Liver (tissue), 9 donors: ENCODE results near the gene NKD1. TPM values are rescaled to one million over a fixed set of nuclear protein-coding genes. Genes with fewer than 3 reads are reported as not detected.

Experiments
- DNase-seq: peaks from one replicate; pipeline ENCODE4 v3.0.0-alpha.2; 2017; ENCODE audit warnings: low spot score
- H3K27ac ChIP-seq, 2 donors: one replicate each; pipeline ENCODE4 v1.7.0; 2013; ENCODE audit warnings: inconsistent platforms in 2 of 2, low read length in 2 of 2, control low read depth in 1 of 2, low read depth in 1 of 2, mild to moderate bottlenecking in 1 of 2
- H3K27me3 ChIP-seq, 4 donors: one replicate each; pipeline versions ENCODE4 v1.6.1 to v1.7.0; 2013; ENCODE audit warnings: low read length in 3 of 4, inconsistent platforms in 1 of 4, mild to moderate bottlenecking in 1 of 4, moderate library complexity in 1 of 4; ENCODE audit not compliant: control insufficient read depth in 4 of 4, insufficient read depth in 4 of 4
- H3K36me3 ChIP-seq, 4 donors: one replicate each; pipeline versions ENCODE4 v1.6.1 to v1.7.0; 2013; ENCODE audit warnings: low read length in 3 of 4, mild to moderate bottlenecking in 3 of 4, low read depth in 1 of 4, moderate library complexity in 1 of 4; ENCODE audit not compliant: control insufficient read depth in 4 of 4, insufficient read depth in 3 of 4
- H3K4me1 ChIP-seq, 4 donors: one replicate each; pipeline versions ENCODE4 v1.6.1 to v1.7.0; 2013; ENCODE audit warnings: low read length in 3 of 4, mild to moderate bottlenecking in 3 of 4, moderate library complexity in 1 of 4; ENCODE audit not compliant: control insufficient read depth in 4 of 4, insufficient read depth in 4 of 4
- H3K4me3 ChIP-seq, 3 donors: one replicate each; pipeline versions ENCODE4 v1.6.1 to v1.7.0; 2013; ENCODE audit warnings: low read length in 3 of 3, control low read depth in 1 of 3, low read depth in 1 of 3, mild to moderate bottlenecking in 1 of 3
- H3K9ac ChIP-seq, 2 donors: one replicate each; pipeline ENCODE4 v1.7.0; 2013; ENCODE audit warnings: low read length in 2 of 2, mild to moderate bottlenecking in 2 of 2, moderate library complexity in 2 of 2, control low read depth in 1 of 2, low read depth in 1 of 2
- H3K9me3 ChIP-seq, 4 donors: one replicate each; pipeline versions ENCODE4 v1.6.1 to v1.7.0; 2013; ENCODE audit warnings: low read length in 3 of 4; ENCODE audit not compliant: control insufficient read depth in 4 of 4
- CTCF ChIP-seq: fragments of 150-350 bp; IDR thresholded peaks from 2 replicates; pipeline ENCODE4 v1.5.1; 2017; ENCODE audit warnings: improper control_type of control experiment, low read depth, low read length; ENCODE audit not compliant: missing input control
- EGR1 ChIP-seq, 2 donors: IDR thresholded peaks; 2 replicates each; pipeline ENCODE4 v1.6.1; 2016 to 2018; ENCODE audit warnings: antibody characterized with exemption in 2 of 2, low read depth in 2 of 2
- FOXA1 ChIP-seq: IDR thresholded peaks from 2 replicates; pipeline ENCODE4 v1.6.1; 2016; ENCODE audit warnings: antibody characterized with exemption
- FOXA2 ChIP-seq: IDR thresholded peaks from 2 replicates; pipeline ENCODE4 v1.6.1; 2016; ENCODE audit warnings: antibody characterized with exemption
- GABPA ChIP-seq, 2 donors: IDR thresholded peaks in 1 of 2; conservative IDR thresholded peaks in 1 of 2; 2 replicates each; pipeline ENCODE4 v1.6.1; 2016; ENCODE audit warnings: antibody characterized with exemption in 2 of 2, mild to moderate bottlenecking in 1 of 2, moderate library complexity in 1 of 2
- HNF4A ChIP-seq, 2 donors: conservative IDR thresholded peaks; 2 replicates each; pipeline ENCODE4 v1.6.1; 2016; ENCODE audit warnings: antibody characterized with exemption in 2 of 2, mild to moderate bottlenecking in 2 of 2
- HNF4G ChIP-seq: IDR thresholded peaks from 2 replicates; pipeline ENCODE4 v1.6.1; 2016; ENCODE audit warnings: antibody characterized with exemption
- NR2F2 ChIP-seq: IDR thresholded peaks from 2 replicates; pipeline ENCODE4 v1.6.1; 2016; ENCODE audit warnings: antibody characterized with exemption
- RAD21 ChIP-seq, 2 donors: IDR thresholded peaks; 2 replicates each; pipeline ENCODE4 v1.6.1; 2016; ENCODE audit warnings: antibody characterized with exemption in 2 of 2, mild to moderate bottlenecking in 2 of 2
- RXRA ChIP-seq, 2 donors: IDR thresholded peaks; 2 replicates each; pipeline ENCODE4 v1.6.1; 2017 to 2018; ENCODE audit warnings: antibody characterized with exemption in 2 of 2, mild to moderate bottlenecking in 1 of 2
- SP1 ChIP-seq: IDR thresholded peaks from 2 replicates; pipeline ENCODE4 v1.6.1; 2018; ENCODE audit warnings: antibody characterized with exemption, mild to moderate bottlenecking
- TAF1 ChIP-seq: conservative IDR thresholded peaks from 2 replicates; pipeline ENCODE4 v1.6.1; 2016; ENCODE audit warnings: antibody characterized with exemption, mild to moderate bottlenecking
- YY1 ChIP-seq: IDR thresholded peaks from 2 replicates; pipeline ENCODE4 v1.6.1; 2016; ENCODE audit warnings: antibody characterized with exemption, mild to moderate bottlenecking
- WGBS: extraction: QIAGEN DNeasy Blood & Tissue Kit; methylation state at CpG from one replicate; pipeline ENCODE4 v1.1.7; 2013; 5-methylcytosine and 5-hydroxymethylcytosine counted together
- polyA plus RNA-seq, 2 donors: library from polyadenylated mRNA; stranded (reverse) in 1 of 2; unstranded in 1 of 2; fragments of 200-250 nt in 1 of 2; fragments of >200 nt in 1 of 2; fragmentation: Nextera tagmentation in 1 of 2; extraction: Ambion mirVana in 1 of 2; gene quantifications; one replicate each; pipeline versions ENCODE4 v1.2.1 to v1.2.3, GENCODE V29; 2013 to 2015
- total RNA-seq, 2 donors: library from RNA; depleted of rRNA; stranded (reverse); fragments of >200 nt; gene quantifications; one replicate each; pipeline ENCODE4 v1.2.3, GENCODE V29; 2014
- TF ChIP-seq, protein P1 (sequence below): IDR thresholded peaks from 2 replicates; pipeline ENCODE4 v1.6.1; 2016; ENCODE audit warnings: antibody characterized with exemption
- donor health status: healthy.
- donor health status: healthy.
- donor health status: healthy.
- donor health status: healthy.
- donor health status: healthy.

NKD1 gene
- total and polyA plus RNA-seq, 4 donors, result 0.28 to 3.5 (median 0.85) TPM

DNA sequence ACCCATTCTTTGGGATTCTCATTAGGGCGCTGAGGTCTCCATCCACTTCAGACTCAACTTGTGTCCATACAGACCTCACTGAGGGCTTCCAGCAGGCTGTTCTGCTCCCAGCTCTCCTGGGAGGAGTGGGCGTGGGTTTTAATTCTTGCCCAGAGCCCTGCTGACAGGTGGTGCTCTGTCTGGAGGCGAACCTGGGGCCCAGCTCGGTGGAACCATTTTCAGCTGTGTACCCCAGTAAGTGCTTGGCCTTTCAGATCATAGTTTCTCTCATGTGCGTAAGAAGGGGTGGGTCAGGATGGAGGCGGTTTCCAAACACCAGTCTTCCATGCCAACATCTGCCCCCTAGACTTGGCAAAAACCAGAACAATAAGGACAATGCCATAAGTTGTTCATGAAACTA, 21.4 kb upstream of the NKD1 start:
- TF ChIP-seq FOXA1 (no peak), SP1 (no peak), TAF1 (no peak)

DNA sequence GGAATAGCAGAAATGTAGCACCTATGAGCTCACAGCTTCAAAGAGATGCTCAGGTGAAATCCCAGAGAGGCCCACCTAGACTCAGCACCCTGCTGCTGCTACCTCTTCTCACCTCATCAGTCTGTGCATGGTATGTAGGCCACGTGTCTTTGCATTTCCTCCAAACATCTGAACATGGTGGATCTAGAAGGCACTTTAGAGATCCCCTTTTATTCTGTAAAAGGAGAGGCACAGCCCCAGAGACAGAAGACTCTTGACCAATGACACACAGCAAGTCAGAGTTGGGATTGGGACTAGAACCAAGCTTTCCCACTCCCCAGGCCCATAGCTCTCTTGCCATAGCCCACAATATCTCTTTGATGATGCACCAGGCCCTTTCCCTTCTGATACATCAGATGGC, 19.4 kb upstream of the NKD1 start:
- Histone ChIP-seq H3K4me3 (no peak overlapping the region), H3K27me3 (no peaks in the 10 kb centered on the region), H3K9me3 (peaks cover 0 to 8% (median 2%) of the 10 kb centered on the region in 4 donors), H3K36me3 (no peaks in the 10 kb centered on the region), H3K9ac (no peak overlapping the region), H3K4me1 (peaks cover 4 to 19% (median 6%) of the 10 kb centered on the region in 4 donors), H3K27ac (no peak overlapping the region)
- 75% methylated on average over 1 of the region's 1 CpG for WGBS
- TF ChIP-seq HNF4G, result no peak
- TF ChIP-seq CTCF, result no peak
- no peak for TF ChIP-seq YY1
- no peak for DNase-seq

More for the DNA sequence above, 21.4 kb upstream of the NKD1 start:
- Histone ChIP-seq H3K27me3 (no peaks in the 10 kb centered on the region), H3K4me3 (no peak overlapping the region), H3K9me3 (peaks cover 0 to 8% (median 2%) of the 10 kb centered on the region in 4 donors), H3K9ac (no peak overlapping the region), H3K27ac (no peak overlapping the region), H3K4me1 (peaks cover 4 to 15% (median 6%) of the 10 kb centered on the region in 4 donors), H3K36me3 (no peaks in the 10 kb centered on the region)
- 96% methylated on average over 6 of the region's 6 CpGs for WGBS
- no peak for DNase-seq

DNA sequence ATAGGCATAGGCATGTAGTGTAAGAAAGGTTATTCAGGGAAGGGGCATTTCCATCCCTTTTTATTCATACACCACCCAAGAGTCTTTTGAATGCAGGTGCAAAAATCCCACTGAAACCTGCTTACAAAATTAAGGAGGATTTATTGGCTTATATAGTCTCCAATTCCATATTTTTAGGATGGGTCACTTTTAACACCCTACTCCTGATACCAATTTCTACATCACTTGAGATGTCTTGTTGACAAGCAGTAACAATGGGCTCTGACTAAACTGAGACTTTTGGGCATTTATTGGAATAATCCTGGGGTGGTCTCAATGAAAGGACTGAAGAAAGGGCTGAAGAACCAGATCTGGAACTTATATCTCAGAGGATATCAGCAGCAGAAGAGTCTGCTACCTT, 18.9 kb upstream of the NKD1 start:
- no peak for DNase-seq
- peaks cover 0 to 8% (median 2%) of the 10 kb centered on the region in 4 donors for H3K9me3 ChIP-seq
- peaks cover 4 to 19% (median 6%) of the 10 kb centered on the region in 4 donors for H3K4me1 ChIP-seq
- H3K9ac ChIP-seq, result no peak overlapping the region
- no peaks in the 10 kb centered on the region for H3K27me3 ChIP-seq
- H3K27ac ChIP-seq, result no peak overlapping the region
- TF ChIP-seq FOXA2 (no peak), EGR1 (IDR thresholded peaks at IDR 0.05; ENCODE audit: low read depth in 2 of 2) (no peak), TAF1 (no peak), NR2F2 (no peak), CTCF (no peak), FOXA1 (no peak), RXRA (IDR thresholded peaks at IDR 0.05) (no peak), YY1 (no peak), RAD21 (IDR thresholded peaks at IDR 0.05) (no peak), GABPA (IDR thresholded peaks at IDR 0.05 in 1 of 2, conservative IDR thresholded peaks at IDR 0.05 in 1 of 2) (no peak), HNF4A (conservative IDR thresholded peaks at IDR 0.05) (no peak)
- TF ChIP-seq, protein P1, sequence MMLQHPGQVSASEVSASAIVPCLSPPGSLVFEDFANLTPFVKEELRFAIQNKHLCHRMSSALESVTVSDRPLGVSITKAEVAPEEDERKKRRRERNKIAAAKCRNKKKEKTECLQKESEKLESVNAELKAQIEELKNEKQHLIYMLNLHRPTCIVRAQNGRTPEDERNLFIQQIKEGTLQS, result no peak
- H3K4me3 ChIP-seq, result no peak overlapping the region
- H3K36me3 ChIP-seq, result no peaks in the 10 kb centered on the region
